Measurements from ENCODE around the gene SCNN1A. TPM values are rescaled to one million over a fixed set of nuclear protein-coding genes. Genes with fewer than 3 reads are reported as not detected.

Gene SCNN1A
- total RNA-seq, 1 experiment from 2014 or later: 549 TPM

DNA sequence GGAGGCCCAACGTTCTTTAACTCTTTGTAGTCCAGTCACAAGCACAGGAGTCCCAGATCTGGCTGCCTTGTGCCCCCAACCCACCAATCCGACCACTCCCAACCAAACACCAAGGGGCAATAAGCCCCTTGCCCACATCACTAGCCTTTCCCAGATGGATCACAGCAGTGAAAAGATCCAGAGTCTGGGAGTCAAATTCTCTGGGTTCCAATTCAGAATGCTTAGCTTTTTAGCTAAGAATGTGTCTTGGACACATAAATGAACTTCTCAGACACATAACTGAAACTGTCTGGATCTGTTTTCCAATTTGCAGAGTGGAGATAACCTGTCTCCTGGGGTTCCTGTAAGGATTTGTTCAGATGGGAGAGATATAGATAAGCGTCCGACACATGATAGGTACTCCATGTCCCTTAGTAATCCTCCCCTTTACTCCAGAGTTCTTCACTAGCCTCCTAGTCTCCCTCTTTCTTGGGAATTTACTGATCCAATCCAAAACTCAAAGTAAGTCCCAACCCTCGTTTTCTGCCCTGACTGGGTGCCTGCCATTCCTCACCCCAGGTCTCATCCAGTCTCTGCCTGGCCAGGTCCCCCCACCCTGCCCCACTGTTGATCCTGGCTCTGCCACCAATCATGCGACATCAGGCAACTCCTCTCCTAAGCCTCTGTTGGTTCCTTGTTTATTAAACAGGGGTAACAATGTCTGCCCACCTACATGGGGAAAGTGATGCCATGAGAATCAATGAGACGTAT lies 33.0 kb downstream of the SCNN1A start:
- BruUV-seq (replicated peaks): no TSS peak
- peaks cover 72% of the 10 kb centered on the region for H3K4me1 ChIP-seq (replicated peaks; ENCODE audit: insufficient read depth)
- H3K36me3 ChIP-seq (ENCODE audit: low read depth): no peaks in the 10 kb centered on the region
- H3K4me3 ChIP-seq: peak overlapping the region; percentile 92; the same call in 1 of the 2 replicates
- H2AFZ ChIP-seq: no peak overlapping the region; the same call in 1 of the 2 replicates
- H3K9me3 ChIP-seq (ENCODE audit: insufficient read depth, low read depth): no peaks in the 10 kb centered on the region
- POLR2A ChIA-PET (ENCODE audit: unreplicated experiment): interaction anchor here (0.5 to 1.3 kb wide), 11 partner anchors 7 to 622 kb away, joined by 3 to 9 read pairs (median 3); partner anchors contain the start of genes LTBR and MRPL51
- no peak for DNase-seq
- peak overlapping the region; percentile 49 for H3K27ac ChIP-seq
- no peaks in the 10 kb centered on the region for H3K27me3 ChIP-seq (ENCODE audit: insufficient read depth, low read depth)
- peaks cover 8% of the 10 kb centered on the region; the same call in 1 of the 2 replicates for H4K20me1 ChIP-seq (ENCODE audit: insufficient read depth)
- CTCF ChIA-PET: interaction anchor here (0.6 kb wide), 1 partner anchor 9 kb away, joined by 7 read pairs; no protein-coding TSS in a partner anchor
- no peak for TF ChIP-seq EZH2 (IDR thresholded peaks at IDR 0.05; ENCODE audit: low read depth)
- TF ChIP-seq, protein P1, sequence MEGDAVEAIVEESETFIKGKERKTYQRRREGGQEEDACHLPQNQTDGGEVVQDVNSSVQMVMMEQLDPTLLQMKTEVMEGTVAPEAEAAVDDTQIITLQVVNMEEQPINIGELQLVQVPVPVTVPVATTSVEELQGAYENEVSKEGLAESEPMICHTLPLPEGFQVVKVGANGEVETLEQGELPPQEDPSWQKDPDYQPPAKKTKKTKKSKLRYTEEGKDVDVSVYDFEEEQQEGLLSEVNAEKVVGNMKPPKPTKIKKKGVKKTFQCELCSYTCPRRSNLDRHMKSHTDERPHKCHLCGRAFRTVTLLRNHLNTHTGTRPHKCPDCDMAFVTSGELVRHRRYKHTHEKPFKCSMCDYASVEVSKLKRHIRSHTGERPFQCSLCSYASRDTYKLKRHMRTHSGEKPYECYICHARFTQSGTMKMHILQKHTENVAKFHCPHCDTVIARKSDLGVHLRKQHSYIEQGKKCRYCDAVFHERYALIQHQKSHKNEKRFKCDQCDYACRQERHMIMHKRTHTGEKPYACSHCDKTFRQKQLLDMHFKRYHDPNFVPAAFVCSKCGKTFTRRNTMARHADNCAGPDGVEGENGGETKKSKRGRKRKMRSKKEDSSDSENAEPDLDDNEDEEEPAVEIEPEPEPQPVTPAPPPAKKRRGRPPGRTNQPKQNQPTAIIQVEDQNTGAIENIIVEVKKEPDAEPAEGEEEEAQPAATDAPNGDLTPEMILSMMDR (conservative IDR thresholded peaks at IDR 0.05): no peak
- H3K9me2 ChIP-seq (ENCODE audit: insufficient read depth): no peaks in the 10 kb centered on the region
- H3F3A ChIP-seq (ENCODE audit: insufficient read depth, low read depth): peaks cover 50% of the 10 kb centered on the region
- peak overlapping the region; percentile 83 for H3K4me2 ChIP-seq
- intact Hi-C loops (cut with micrococcal nuclease; ENCODE audit: unreplicated experiment): no loop called here
- H3K79me2 ChIP-seq (ENCODE audit: low read depth): peaks cover 51% of the 10 kb centered on the region

DNA sequence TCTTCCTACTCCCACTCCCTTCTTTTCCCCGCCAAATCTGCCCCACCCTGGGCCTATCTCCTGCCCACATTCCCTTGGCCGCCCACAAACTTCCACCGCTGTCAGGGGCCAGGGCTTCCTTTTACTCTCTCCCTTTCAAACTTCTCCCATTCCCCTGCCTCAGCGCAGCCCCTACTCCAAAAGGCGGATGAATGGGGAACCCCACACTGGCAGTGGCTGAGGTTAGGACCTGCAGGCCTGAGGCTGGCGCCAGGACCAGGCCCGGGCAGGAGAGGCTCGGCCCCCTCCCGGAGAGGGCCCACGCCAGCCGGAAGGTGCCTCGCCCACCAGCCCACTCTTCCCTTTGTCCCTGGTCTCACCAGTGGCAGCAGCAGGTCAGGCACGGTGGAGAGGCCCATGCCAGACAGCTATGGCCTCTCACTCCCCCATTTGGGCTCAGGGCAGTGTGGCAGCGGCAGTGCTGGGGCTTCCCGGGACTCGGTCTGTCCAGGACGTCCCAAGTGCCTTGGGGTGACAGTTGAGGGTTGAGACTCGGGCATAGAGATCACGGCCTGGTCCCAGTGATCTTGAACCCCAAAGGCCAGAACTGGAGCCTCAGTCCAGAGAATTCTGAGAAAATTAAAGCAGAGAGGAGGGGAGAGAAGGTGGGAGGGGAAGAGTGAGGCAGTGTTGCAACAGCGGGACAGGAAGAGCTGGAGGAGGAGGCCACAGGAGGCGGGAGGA lies 33.8 kb downstream of the SCNN1A start, which contains the start of gene TNFRSF1A:
Gene TNFRSF1A (minus strand): TSS at position 660 of the 723 bp plus-strand sequence. CDS start 262 bp downstream, at position 398.
- Histone ChIP-seq H3K9me2 (ENCODE audit: insufficient read depth) (no peaks in the 10 kb centered on the region), H3K4me3 (peak within 1 kb of the TSS; percentile 92), H3K27ac (peak within 1 kb of the TSS; percentile 49), H3K4me2 (peak within 1 kb of the TSS; percentile 83), H3K79me2 (ENCODE audit: low read depth) (peaks cover 58% of the 10 kb centered on the region), H4K20me1 (ENCODE audit: insufficient read depth) (peaks cover 8% of the 10 kb centered on the region; the same call in 1 of the 2 replicates), H3F3A (ENCODE audit: insufficient read depth, low read depth) (peaks cover 50% of the 10 kb centered on the region), H2AFZ (peak within 1 kb of the TSS; percentile 68), H3K4me1 (replicated peaks; ENCODE audit: insufficient read depth) (peaks cover 74% of the 10 kb centered on the region), H3K27me3 (ENCODE audit: insufficient read depth, low read depth) (no peaks in the 10 kb centered on the region), H3K9me3 (ENCODE audit: insufficient read depth, low read depth) (no peaks in the 10 kb centered on the region), H3K36me3 (ENCODE audit: low read depth) (no peaks in the 10 kb centered on the region)
- POLR2A ChIA-PET (ENCODE audit: unreplicated experiment): interaction anchor here (0.5 to 1.3 kb wide), 11 partner anchors 9 to 622 kb away, joined by 3 to 9 read pairs (median 4); partner anchors contain the start of genes LTBR and MRPL51
- BruUV-seq (replicated peaks): TSS peak; percentile 46
- TF ChIP-seq EZH2 (IDR thresholded peaks at IDR 0.05; ENCODE audit: low read depth): no peak
- TF ChIP-seq, protein P1 (conservative IDR thresholded peaks at IDR 0.05): no peak
- DNase-seq: peak; percentile 63 to 69
- CTCF ChIA-PET: interaction anchor here (0.6 kb wide), 1 partner anchor 10 kb away, joined by 7 read pairs; no protein-coding TSS in a partner anchor
- intact Hi-C loops (cut with micrococcal nuclease; ENCODE audit: unreplicated experiment): no loop called here

GRCh38 chr12:6340745-6341416 lies 34.5 kb downstream of the SCNN1A start:
- TSS peak; percentile 6 for BruUV-seq (replicated peaks)
- Histone ChIP-seq H3K4me3 (peak overlapping the region; percentile 92), H2AFZ (0 out of 2 replicates have a peak overlapping the region, but pooled peaks have one; percentile 68), H4K20me1 (ENCODE audit: insufficient read depth) (peaks cover 8% of the 10 kb centered on the region; the same call in 1 of the 2 replicates), H3K4me2 (peak overlapping the region; percentile 83), H3K36me3 (ENCODE audit: low read depth) (no peaks in the 10 kb centered on the region), H3F3A (ENCODE audit: insufficient read depth, low read depth) (peaks cover 45% of the 10 kb centered on the region), H3K9me3 (ENCODE audit: insufficient read depth, low read depth) (no peaks in the 10 kb centered on the region), H3K79me2 (ENCODE audit: low read depth) (peaks cover 59% of the 10 kb centered on the region), H3K27me3 (ENCODE audit: insufficient read depth, low read depth) (no peaks in the 10 kb centered on the region), H3K9me2 (ENCODE audit: insufficient read depth) (no peaks in the 10 kb centered on the region), H3K4me1 (replicated peaks; ENCODE audit: insufficient read depth) (peaks cover 69% of the 10 kb centered on the region), H3K27ac (peak overlapping the region; percentile 49)
- ChIA-PET CTCF (no interaction called here), POLR2A (ENCODE audit: unreplicated experiment) (interaction anchor here (0.6 to 0.7 kb wide), 4 partner anchors 22 to 273 kb away, joined by 4 to 9 read pairs (median 4); partner anchors contain the start of gene GAPDH)
- intact Hi-C loops (cut with micrococcal nuclease; ENCODE audit: unreplicated experiment): no loop called here
- no peak for TF ChIP-seq EZH2 (IDR thresholded peaks at IDR 0.05; ENCODE audit: low read depth)
- TF ChIP-seq, protein P1 (conservative IDR thresholded peaks at IDR 0.05): no peak
- DNase-seq: no peak

Measured in PC-9 (cell line).